Ascending aorta (tissue), 2 donors: ENCODE results near the gene ANGEL2. TPM values are rescaled to one million over a fixed set of nuclear protein-coding genes. Genes with fewer than 3 reads are reported as not detected.

Experiments
- DNase-seq, 2 donors: peaks; one replicate each; pipeline ENCODE4 v3.0.0-alpha.2; 2019; ENCODE audit warnings: low spot score in 2 of 2
- H3K27ac ChIP-seq, 2 donors: fragments of 200-600 bp; sonication (generic); one replicate each; pipeline ENCODE4 v1.5.1; 2016 to 2017; ENCODE audit warnings: mild to moderate bottlenecking in 1 of 2
- H3K27me3 ChIP-seq: fragments of 200-600 bp; sonication (generic); one replicate; pipeline ENCODE4 v1.5.1; 2017
- H3K36me3 ChIP-seq, 2 donors: fragments of 200-600 bp; sonication (generic); one replicate each; pipeline ENCODE4 v1.5.1; 2016
- H3K4me1 ChIP-seq, 2 donors: fragments of 200-600 bp; sonication (generic); one replicate each; pipeline ENCODE4 v1.5.1; 2016 to 2017; ENCODE audit warnings: mild to moderate bottlenecking in 1 of 2
- H3K4me3 ChIP-seq, 2 donors: fragments of 200-600 bp; sonication (generic); one replicate each; pipeline ENCODE4 v1.5.1; 2016 to 2017; ENCODE audit warnings: mild to moderate bottlenecking in 1 of 2
- H3K9me3 ChIP-seq, 2 donors: fragments of 200-600 bp; sonication (generic); one replicate each; pipeline ENCODE4 v1.5.1; 2016
- CTCF ChIP-seq, 3 experiments: fragments of 200-600 bp in 2 of 3; fragments of 450-650 bp in 1 of 3; sonication (generic) in 2 of 3; IDR thresholded peaks; one replicate each; pipeline ENCODE4 v1.5.1; 2016 to 2019; ENCODE audit warnings: antibody characterized with exemption in 3 of 3, mild to moderate bottlenecking in 1 of 3, moderate library complexity in 1 of 3
- intact Hi-C: fragments of 100-400 bp; cut with DNase I; formaldehyde crosslinking; loops from one replicate; pipeline ENCODE4 v1.15.1; 2023
- total RNA-seq: library from RNA; depleted of rRNA; stranded (reverse); fragments of >200 nt; gene quantifications from one replicate; pipeline ENCODE4 v1.1.0, GENCODE V29; 2016

ANGEL2 gene
- total RNA-seq, 1 donor from 2014 or later: 36.7 TPM

GRCh38 chr1:212981025-212981495 is 34.6 kb downstream of the ANGEL2 start:
- peak overlapping the region; percentile 17 to 55 for H3K27ac ChIP-seq
- TF ChIP-seq CTCF (IDR thresholded peaks at IDR 0.05): no peak
- intact Hi-C loops: no loop called here
- no peaks in the 10 kb centered on the region for H3K27me3 ChIP-seq
- H3K4me3 ChIP-seq: no peak overlapping the region
- H3K9me3 ChIP-seq: no peaks in the 10 kb centered on the region
- peaks cover 3 to 14% of the 10 kb centered on the region in 2 donors for H3K4me1 ChIP-seq
- DNase-seq: no peak
- no peaks in the 10 kb centered on the region for H3K36me3 ChIP-seq

- intact Hi-C loops: no loop called here
- peaks cover 3 to 14% of the 10 kb centered on the region in 2 donors for H3K4me1 ChIP-seq
- no peaks in the 10 kb centered on the region for H3K36me3 ChIP-seq
- no peaks in the 10 kb centered on the region for H3K27me3 ChIP-seq
- H3K9me3 ChIP-seq: no peaks in the 10 kb centered on the region
- no peak overlapping the region for H3K4me3 ChIP-seq
- H3K27ac ChIP-seq: peak overlapping the region in 1 of 2 donors; percentile 55
- TF ChIP-seq CTCF (IDR thresholded peaks at IDR 0.05): no peak
- no peak for DNase-seq
Observed at GRCh38 chr1:212980123-212980785, 35.4 kb downstream of the ANGEL2 start.

GRCh38 chr1:212979340-212980122 is 36.1 kb downstream of the ANGEL2 start:
- no peak overlapping the region for H3K27ac ChIP-seq
- intact Hi-C loops: no loop called here

GRCh38 chr1:212977781-212978645 is 37.7 kb downstream of the ANGEL2 start:
- H3K27ac ChIP-seq: no peak overlapping the region
- no peak for DNase-seq
- TF ChIP-seq CTCF (IDR thresholded peaks at IDR 0.05): no peak
- H3K4me1 ChIP-seq: peaks cover 3 to 14% of the 10 kb centered on the region in 2 donors
- H3K27me3 ChIP-seq: no peaks in the 10 kb centered on the region
- intact Hi-C loops: no loop called here
- H3K9me3 ChIP-seq: no peaks in the 10 kb centered on the region
- no peak overlapping the region for H3K4me3 ChIP-seq
- no peaks in the 10 kb centered on the region for H3K36me3 ChIP-seq

More at GRCh38 chr1:212979340-212980122, 36.1 kb downstream of the ANGEL2 start:
- H3K4me1 ChIP-seq: peaks cover 3 to 14% of the 10 kb centered on the region in 2 donors
- no peak overlapping the region for H3K4me3 ChIP-seq
- no peaks in the 10 kb centered on the region for H3K9me3 ChIP-seq
- no peak for TF ChIP-seq CTCF (IDR thresholded peaks at IDR 0.05)
- H3K36me3 ChIP-seq: no peaks in the 10 kb centered on the region
- DNase-seq: no peak
- no peaks in the 10 kb centered on the region for H3K27me3 ChIP-seq

GRCh38 chr1:212976586-212976985 is 39.1 kb downstream of the ANGEL2 start:
- DNase-seq: peak in 1 of 2 donors; percentile 33
- no peaks in the 10 kb centered on the region for H3K36me3 ChIP-seq
- H3K27me3 ChIP-seq: no peaks in the 10 kb centered on the region
- peaks cover 0 to 9% of the 10 kb centered on the region in 2 donors for H3K4me1 ChIP-seq
- intact Hi-C loops: no loop called here
- no peaks in the 10 kb centered on the region for H3K9me3 ChIP-seq
- no peak for TF ChIP-seq CTCF (IDR thresholded peaks at IDR 0.05)
- no peak overlapping the region for H3K27ac ChIP-seq
- H3K4me3 ChIP-seq: no peak overlapping the region
